ENCODE data around the gene EPC1.
"Not testable (repeated sequence)": the region's sequence is repeated elsewhere in the genome, so short reads cannot be mapped to it uniquely, and the experiment has no call there.

The EPC1 gene

DNA sequence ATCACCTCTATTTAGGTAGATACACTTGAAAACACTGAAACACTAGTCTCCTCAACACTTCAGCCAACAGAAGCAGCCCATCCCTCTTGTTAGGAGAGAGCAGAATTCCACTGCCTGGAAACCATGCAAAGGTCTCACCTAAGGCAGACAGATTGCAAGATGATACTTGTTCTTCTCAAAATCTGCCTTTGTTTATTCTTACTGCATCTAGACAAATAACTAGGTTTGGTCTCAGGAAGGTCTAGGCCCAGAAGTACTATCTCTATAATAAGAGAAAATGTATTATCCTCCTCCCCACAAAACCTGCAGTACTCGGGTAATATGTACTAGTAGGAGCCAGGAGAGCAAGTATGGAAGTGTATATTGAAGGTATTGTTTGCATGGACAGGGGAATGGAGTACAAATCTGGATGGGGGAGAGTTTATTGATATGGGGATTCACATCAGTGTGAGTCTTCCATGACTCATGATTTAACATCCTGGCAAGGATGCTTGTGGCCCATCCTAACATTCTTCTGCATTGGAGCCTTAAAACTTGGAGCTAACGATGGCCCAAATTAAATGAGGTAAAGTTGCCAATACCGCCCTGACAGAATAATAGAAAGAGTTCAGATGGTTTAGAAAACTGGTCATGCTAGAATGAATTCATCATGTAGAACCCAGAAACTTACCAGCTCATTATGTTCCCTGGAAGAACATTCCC, 109.2 kb downstream of the EPC1 start:
- TF ChIP-seq, protein P1, sequence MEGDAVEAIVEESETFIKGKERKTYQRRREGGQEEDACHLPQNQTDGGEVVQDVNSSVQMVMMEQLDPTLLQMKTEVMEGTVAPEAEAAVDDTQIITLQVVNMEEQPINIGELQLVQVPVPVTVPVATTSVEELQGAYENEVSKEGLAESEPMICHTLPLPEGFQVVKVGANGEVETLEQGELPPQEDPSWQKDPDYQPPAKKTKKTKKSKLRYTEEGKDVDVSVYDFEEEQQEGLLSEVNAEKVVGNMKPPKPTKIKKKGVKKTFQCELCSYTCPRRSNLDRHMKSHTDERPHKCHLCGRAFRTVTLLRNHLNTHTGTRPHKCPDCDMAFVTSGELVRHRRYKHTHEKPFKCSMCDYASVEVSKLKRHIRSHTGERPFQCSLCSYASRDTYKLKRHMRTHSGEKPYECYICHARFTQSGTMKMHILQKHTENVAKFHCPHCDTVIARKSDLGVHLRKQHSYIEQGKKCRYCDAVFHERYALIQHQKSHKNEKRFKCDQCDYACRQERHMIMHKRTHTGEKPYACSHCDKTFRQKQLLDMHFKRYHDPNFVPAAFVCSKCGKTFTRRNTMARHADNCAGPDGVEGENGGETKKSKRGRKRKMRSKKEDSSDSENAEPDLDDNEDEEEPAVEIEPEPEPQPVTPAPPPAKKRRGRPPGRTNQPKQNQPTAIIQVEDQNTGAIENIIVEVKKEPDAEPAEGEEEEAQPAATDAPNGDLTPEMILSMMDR (IDR thresholded peaks at IDR 0.05) = no peak
- DNase-seq (ENCODE audit: low spot score) = no peak
- no peak overlapping the region for H3K4me3 ChIP-seq
- H3K27ac ChIP-seq = no peak overlapping the region

DNA sequence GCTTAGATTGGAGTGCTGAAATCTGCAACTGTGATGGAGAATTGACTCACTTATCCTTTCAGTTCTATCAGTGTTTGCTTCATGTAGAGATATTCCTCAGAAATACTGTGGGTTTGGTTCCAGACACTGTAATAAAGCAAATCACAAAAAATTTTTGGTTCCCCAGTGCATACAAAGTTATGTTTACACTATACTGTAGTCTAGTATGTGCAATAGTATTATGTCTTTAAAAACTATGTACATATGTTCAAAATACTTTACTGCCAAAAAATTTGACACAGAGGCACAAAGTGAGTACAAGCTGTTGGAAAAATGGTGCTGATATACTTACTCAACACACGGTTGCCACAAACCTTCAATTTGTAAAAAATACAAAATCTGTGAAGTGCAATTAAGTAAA, 112.5 kb downstream of the EPC1 start:
- no peak overlapping the region for H3K4me3 ChIP-seq
- H3K27ac ChIP-seq = no peak overlapping the region
- DNase-seq (ENCODE audit: low spot score) = no peak
- TF ChIP-seq, protein P1 (IDR thresholded peaks at IDR 0.05) = no peak

DNA sequence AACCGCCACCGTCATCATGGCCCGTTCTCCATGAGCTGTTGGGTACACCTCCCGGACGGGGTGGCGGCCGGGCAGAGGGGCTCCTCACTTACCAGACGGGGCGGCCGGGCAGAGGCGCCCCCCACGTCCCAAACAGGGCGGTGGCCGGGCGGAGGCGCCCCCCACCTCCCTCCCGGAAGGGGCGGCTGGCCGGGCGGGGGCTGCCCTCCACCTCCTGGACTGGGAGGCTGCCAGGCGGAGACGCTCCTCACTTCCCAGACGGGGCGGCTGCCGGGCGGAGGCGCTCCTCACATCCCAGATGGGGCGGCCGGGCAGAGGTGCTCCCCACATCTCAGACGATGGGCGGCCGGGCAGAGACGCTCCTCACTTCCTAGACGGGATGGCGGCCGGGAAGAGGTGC, 113.6 kb downstream of the EPC1 start:
- H3K4me3 ChIP-seq; DNase-seq (ENCODE audit: low spot score); H3K27ac ChIP-seq: not testable (repeated sequence)

DNA sequence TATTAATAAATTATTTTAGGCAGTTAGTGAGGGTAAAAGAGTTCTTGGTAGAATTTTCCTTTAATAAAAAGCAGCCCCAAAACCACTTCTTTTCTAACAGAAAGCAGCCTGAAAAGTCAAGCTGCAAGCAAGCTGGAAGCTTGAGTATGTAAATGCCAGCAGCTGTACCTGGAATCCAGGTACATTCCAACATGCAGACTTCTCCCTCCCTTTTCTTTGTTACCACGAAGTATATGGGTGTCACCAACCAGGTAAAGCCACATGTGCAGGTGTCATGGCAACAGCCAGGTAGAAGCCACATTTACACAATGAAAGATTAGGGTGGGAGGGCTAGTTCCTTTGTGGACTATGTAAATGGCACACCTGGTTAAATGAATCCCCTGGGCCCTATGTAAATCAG, 114.6 kb downstream of the EPC1 start:
- TF ChIP-seq, protein P1 (IDR thresholded peaks at IDR 0.05) = no peak
- Histone ChIP-seq H3K27ac (no peak overlapping the region), H3K4me3 (no peak overlapping the region)
- no peak for DNase-seq (ENCODE audit: low spot score)

DNA sequence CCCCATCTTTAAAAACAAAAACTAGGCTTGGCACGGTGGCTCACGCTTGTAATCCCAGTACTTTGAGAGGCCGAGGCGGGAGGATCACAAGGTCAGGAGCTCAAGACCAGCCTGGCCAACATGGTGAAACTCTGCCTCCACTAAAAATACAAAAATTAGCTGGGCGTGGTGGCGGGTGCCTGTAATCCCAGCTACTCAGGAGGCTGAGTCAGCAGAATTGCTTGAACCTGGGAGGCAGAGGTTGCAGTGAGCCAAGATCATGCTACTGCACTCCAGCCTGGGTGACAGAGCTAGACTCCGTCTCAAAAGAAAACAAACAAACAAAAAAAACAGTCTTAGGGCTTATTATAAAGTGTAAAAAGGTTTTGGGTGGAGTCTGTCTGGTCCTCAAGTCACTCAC, 117.2 kb downstream of the EPC1 start:
- DNase-seq (ENCODE audit: low spot score); H3K4me3 ChIP-seq; H3K27ac ChIP-seq: not testable (repeated sequence)

DNA sequence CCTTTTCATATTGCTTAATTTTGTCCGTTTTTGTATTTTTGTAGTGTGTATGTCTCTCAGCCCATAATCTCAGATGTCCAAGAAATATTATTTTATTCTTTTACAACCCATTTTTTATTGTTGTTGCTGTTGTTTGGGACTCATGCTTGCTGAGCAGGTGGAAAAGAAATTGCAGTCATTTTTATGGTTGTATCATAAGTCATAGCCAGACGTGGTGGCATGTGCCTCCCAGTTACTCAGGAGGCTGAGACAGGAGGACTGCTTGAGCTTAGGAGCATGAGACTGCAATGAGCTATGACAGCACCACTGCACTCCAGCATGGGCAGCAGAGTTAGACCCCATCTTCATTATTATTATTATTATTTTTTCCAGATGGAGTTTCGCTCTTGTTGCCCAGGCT, 117.8 kb downstream of the EPC1 start:
- TF ChIP-seq, protein P1 (IDR thresholded peaks at IDR 0.05) = no peak
- Histone ChIP-seq H3K27ac (no peak overlapping the region), H3K4me3 (no peak overlapping the region)
- no peak for DNase-seq (ENCODE audit: low spot score)

DNA sequence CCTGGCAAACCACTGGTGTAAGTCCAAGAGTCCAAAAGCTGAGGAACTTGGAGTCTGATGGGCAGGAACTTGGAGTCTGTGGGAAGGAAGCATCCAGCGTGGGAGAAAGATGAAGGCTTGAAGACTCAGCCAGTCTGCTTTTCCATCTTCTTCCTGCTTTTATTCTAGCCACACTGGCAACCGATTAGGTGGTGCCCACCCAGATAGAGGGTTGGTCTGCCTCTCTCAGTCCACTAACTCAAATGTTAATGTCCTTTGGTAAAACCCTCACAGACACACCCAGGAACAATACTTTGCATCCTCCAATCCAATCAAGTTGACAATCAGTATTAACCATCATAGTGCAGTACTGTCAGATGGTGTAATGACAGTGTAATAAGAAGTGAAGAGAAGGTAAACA, 119.2 kb downstream of the EPC1 start:
- DNase-seq (ENCODE audit: low spot score) = no peak
- H3K27ac ChIP-seq = no peak overlapping the region
- H3K4me3 ChIP-seq = no peak overlapping the region
- TF ChIP-seq, protein P1 (IDR thresholded peaks at IDR 0.05) = no peak

DNA sequence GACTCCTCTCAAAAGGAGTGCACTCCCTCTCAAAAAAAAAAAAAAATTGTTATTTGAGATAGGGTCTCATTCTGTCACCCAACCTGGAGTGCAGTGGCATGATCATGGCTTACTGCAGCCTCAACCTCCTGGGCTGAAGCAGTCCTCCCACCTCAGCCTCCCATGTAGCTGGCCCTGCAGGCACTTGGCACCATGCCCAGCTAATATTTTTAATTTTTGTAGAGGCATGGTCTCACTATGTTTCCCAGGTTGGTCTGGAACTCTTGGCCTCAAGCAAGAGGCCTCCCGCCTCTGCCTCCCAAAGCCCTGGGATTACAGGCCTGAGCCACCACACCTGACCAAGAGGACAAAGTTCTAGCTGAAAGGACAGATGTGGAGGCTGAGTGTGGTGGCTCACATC, 120.3 kb downstream of the EPC1 start:
- H3K4me3 ChIP-seq = no peak overlapping the region
- DNase-seq (ENCODE audit: low spot score) = no peak
- no peak overlapping the region for H3K27ac ChIP-seq
- TF ChIP-seq, protein P1 (IDR thresholded peaks at IDR 0.05) = no peak

Measured in coronary artery (tissue), 2 donors.